ENCODE data around the gene EIPR1.

The EIPR1 gene

GRCh38 chr2:3280683-3281520 is 96.7 kb downstream of the EIPR1 start:
- TF ChIP-seq CSDC2 (CRISPR knock-in tag; IDR thresholded peaks at IDR 0.05): no peak
- TF ChIP-seq ZNF8 (CRISPR knock-in tag; IDR thresholded peaks at IDR 0.05): no peak
- TF ChIP-seq ZC3H10 (CRISPR knock-in tag; IDR thresholded peaks at IDR 0.05): no peak
- no peak for TF ChIP-seq GLIS3 (CRISPR knock-in tag; IDR thresholded peaks at IDR 0.05)
- no peak for TF ChIP-seq ZFP30 (CRISPR knock-in tag; IDR thresholded peaks at IDR 0.05)
- no peak for TF ChIP-seq OSR1 (CRISPR knock-in tag; IDR thresholded peaks at IDR 0.05)
- TF ChIP-seq, protein P1, sequence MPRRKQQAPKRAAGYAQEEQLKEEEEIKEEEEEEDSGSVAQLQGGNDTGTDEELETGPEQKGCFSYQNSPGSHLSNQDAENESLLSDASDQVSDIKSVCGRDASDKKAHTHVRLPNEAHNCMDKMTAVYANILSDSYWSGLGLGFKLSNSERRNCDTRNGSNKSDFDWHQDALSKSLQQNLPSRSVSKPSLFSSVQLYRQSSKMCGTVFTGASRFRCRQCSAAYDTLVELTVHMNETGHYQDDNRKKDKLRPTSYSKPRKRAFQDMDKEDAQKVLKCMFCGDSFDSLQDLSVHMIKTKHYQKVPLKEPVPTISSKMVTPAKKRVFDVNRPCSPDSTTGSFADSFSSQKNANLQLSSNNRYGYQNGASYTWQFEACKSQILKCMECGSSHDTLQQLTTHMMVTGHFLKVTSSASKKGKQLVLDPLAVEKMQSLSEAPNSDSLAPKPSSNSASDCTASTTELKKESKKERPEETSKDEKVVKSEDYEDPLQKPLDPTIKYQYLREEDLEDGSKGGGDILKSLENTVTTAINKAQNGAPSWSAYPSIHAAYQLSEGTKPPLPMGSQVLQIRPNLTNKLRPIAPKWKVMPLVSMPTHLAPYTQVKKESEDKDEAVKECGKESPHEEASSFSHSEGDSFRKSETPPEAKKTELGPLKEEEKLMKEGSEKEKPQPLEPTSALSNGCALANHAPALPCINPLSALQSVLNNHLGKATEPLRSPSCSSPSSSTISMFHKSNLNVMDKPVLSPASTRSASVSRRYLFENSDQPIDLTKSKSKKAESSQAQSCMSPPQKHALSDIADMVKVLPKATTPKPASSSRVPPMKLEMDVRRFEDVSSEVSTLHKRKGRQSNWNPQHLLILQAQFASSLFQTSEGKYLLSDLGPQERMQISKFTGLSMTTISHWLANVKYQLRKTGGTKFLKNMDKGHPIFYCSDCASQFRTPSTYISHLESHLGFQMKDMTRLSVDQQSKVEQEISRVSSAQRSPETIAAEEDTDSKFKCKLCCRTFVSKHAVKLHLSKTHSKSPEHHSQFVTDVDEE (CRISPR knock-in tag; IDR thresholded peaks at IDR 0.05): no peak
- no peak for TF ChIP-seq PATZ1 (CRISPR knock-in tag; IDR thresholded peaks at IDR 0.05; ENCODE audit: borderline replicate concordance)
- TF ChIP-seq, protein P2, sequence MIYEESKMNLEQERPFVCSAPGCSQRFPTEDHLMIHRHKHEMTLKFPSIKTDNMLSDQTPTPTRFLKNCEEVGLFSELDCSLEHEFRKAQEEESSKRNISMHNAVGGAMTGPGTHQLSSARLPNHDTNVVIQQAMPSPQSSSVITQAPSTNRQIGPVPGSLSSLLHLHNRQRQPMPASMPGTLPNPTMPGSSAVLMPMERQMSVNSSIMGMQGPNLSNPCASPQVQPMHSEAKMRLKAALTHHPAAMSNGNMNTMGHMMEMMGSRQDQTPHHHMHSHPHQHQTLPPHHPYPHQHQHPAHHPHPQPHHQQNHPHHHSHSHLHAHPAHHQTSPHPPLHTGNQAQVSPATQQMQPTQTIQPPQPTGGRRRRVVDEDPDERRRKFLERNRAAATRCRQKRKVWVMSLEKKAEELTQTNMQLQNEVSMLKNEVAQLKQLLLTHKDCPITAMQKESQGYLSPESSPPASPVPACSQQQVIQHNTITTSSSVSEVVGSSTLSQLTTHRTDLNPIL (CRISPR knock-in tag; IDR thresholded peaks at IDR 0.05; ENCODE audit: low read depth): no peak
- TF ChIP-seq ESRRG (CRISPR knock-in tag; IDR thresholded peaks at IDR 0.05): no peak
- no peak for TF ChIP-seq BACH2 (CRISPR knock-in tag; IDR thresholded peaks at IDR 0.05; ENCODE audit: borderline replicate concordance)
- no peak for TF ChIP-seq ZNF565 (CRISPR knock-in tag; conservative IDR thresholded peaks at IDR 0.05; ENCODE audit: low read depth)
- ATAC-seq: no peak

GRCh38 chr2:3280197-3280596 is 97.4 kb downstream of the EIPR1 start:
- no peak for TF ChIP-seq ZFP3 (CRISPR knock-in tag; IDR thresholded peaks at IDR 0.05)
- no peak for TF ChIP-seq SNAI2 (CRISPR knock-in tag; IDR thresholded peaks at IDR 0.05)
- TF ChIP-seq RARB (CRISPR knock-in tag; IDR thresholded peaks at IDR 0.05): no peak
- TF ChIP-seq ARNTL (CRISPR knock-in tag; IDR thresholded peaks at IDR 0.05; ENCODE audit: borderline replicate concordance, low read depth): no peak
- no peak for TF ChIP-seq ZNF8 (CRISPR knock-in tag; IDR thresholded peaks at IDR 0.05)
- no peak for TF ChIP-seq OSR1 (CRISPR knock-in tag; IDR thresholded peaks at IDR 0.05)
- no peak for TF ChIP-seq TCF4 (CRISPR knock-in tag; IDR thresholded peaks at IDR 0.05; ENCODE audit: borderline replicate concordance)
- TF ChIP-seq GLIS3 (CRISPR knock-in tag; IDR thresholded peaks at IDR 0.05): no peak
- no peak for TF ChIP-seq PPARA (CRISPR knock-in tag; IDR thresholded peaks at IDR 0.05; ENCODE audit: borderline replicate concordance)
- TF ChIP-seq ISL1 (CRISPR knock-in tag; IDR thresholded peaks at IDR 0.05): no peak
- TF ChIP-seq PATZ1 (CRISPR knock-in tag; IDR thresholded peaks at IDR 0.05; ENCODE audit: borderline replicate concordance): no peak
- no peak for TF ChIP-seq ZFP30 (CRISPR knock-in tag; IDR thresholded peaks at IDR 0.05)
- no peak for TF ChIP-seq ZNF70 (CRISPR knock-in tag; IDR thresholded peaks at IDR 0.05)
- no peak for TF ChIP-seq ZC3H10 (CRISPR knock-in tag; IDR thresholded peaks at IDR 0.05)
- TF ChIP-seq, protein P2 (CRISPR knock-in tag; IDR thresholded peaks at IDR 0.05; ENCODE audit: low read depth): no peak
- no peak for TF ChIP-seq POU6F1 (CRISPR knock-in tag; IDR thresholded peaks at IDR 0.05; ENCODE audit: borderline replicate concordance, low read depth)
- no peak for TF ChIP-seq ESRRG (CRISPR knock-in tag; IDR thresholded peaks at IDR 0.05)
- TF ChIP-seq ZNF565 (CRISPR knock-in tag; conservative IDR thresholded peaks at IDR 0.05; ENCODE audit: low read depth): no peak
- ATAC-seq: no peak
